ENCODE data around the gene FAM228B.
"Not testable (repeated sequence)": the region's sequence is repeated elsewhere in the genome, so short reads cannot be mapped to it uniquely, and the experiment has no call there.

FAM228B gene

DNA sequence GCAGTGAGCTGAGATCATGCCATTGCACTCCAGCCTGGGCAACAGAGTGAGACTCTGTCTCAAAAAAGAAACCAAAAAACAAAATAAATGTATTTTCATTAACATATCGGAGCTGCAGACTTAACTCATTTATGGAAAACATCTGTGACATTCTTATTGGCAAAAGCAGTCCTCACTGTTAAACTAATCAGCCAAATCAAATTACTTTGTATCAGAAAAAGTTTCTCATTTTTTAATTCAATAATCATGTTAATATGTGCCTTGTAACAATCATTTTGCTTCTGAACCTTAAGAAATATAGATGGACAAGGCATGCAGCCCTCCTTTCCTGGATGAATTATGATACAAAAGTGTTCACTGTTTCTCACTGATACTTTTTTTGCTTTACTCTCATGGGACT, 20.6 kb upstream of the FAM228B start:
- DNase-seq (ENCODE audit: low read depth) = no peak

DNA sequence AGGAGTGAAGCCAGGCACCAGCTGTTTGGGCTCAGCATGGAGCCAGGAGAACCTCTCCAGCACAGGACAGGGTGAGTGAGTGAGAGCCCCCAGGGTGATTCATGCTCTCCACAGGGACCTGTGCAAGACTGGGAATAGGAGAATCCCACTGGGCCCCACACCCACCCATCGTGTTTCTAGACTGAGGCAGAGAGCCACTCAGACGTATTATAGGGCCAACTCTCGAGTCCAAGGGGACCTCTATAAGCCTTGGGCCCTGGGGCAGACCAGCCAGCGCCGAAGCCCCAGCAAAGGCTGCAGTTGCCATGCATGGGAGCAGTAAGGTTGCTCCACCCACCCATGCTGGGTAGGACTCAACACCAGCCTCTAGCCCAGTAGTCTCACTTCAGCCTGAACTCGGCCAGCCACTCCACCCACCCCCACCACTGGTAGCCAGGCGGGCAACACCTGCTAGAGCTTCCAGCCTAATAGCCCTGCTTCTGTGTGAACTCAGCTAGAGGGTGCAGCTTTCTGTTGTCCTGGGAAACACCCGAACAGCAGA, 19.1 kb upstream of the FAM228B start:
- no peak for DNase-seq (ENCODE audit: low read depth)

DNA sequence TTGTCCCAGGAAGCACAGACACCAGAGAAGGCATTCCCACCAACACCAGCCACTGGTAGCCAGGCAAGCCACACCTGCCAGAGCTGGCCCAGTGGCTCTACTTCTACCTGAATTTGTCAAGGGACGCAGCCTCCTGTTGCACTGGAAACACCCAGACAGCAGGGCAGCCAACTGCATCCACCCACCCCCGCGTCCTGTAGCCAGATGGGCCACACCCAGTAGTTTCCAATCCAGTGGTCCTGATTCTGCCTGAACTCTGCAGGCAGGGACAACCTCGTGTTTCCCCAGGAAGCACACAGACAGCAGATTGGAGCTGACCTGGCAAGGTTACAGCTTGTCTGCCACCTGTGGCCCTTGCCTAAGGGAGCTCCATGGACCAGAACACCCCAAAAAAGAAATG, 18.4 kb upstream of the FAM228B start:
- DNase-seq (ENCODE audit: low read depth) = no peak

DNA sequence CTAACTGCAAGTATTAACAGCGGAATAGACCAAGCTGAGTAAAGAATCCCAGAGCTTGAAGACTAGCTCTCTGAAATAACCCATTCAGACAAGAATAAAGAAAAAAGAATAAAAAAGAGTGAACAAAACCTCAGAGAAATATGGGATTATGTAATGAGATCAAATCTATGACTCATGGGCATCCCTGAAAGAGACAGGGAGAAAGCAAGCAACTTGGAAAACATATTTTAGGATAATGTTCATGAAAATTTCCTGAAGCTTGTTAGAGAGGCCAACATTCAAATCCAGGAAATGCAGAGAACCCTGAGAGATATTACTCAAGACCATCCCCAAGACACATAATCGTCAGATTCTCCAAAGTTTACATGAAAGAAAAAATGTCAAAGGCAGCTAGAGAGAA, 17.5 kb upstream of the FAM228B start:
- no peak for DNase-seq (ENCODE audit: low read depth)

DNA sequence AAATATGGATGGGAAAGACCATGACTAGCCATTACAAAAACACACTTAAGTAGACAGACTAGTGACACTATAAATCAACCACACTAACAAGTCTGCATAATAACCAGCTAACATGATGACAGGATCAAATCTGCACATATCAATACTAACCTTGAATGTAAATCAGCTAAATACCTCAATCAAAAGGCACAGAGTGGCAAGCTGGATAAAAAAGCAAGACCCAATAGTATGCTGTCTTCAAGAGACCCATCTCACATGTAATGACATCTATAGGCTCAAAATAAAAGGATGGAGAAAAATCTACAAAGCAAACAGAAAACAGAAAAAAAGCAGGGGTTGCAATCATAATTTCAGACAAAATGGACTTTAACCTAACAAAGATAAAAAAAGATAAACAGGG, 16.5 kb upstream of the FAM228B start:
- no peak for DNase-seq (ENCODE audit: low read depth)

DNA sequence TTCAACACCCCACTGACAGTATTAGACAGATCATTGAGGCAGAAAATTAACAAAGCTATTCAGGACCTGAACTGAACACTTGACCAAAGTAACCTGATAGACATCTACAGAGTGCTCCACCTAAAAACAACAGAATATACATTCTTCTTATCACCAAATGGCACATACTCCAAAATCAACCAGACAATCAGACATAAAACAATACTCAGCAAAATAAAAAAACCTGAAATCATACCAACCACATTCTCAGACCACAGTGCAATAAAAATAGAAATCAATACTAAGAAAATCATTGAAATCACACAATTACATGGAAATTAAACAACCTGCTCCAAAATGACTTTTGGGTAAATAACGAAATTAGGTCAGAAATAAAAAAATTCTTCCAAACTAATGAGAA, 15.9 kb upstream of the FAM228B start:
- DNase-seq (ENCODE audit: low read depth) = no peak

DNA sequence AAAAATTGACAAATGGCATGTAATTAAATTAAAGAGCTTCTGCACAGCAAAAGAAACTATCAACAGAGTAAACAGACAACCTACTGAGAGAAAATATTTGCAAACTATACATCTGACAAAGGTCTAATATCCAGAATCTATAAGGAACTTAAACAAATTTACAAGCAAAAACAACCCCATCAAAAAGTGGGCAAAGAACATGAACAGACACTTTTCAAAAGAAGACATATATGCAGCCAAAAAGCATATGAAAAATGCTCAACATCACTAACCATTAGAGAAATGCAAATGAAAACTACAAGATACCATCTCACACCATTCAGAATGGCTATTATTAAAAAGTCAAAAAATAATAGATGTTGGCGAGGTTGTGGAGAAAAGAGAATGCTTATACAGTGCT, 13.8 kb upstream of the FAM228B start:
- DNase-seq (ENCODE audit: low read depth) = not testable (repeated sequence)

DNA sequence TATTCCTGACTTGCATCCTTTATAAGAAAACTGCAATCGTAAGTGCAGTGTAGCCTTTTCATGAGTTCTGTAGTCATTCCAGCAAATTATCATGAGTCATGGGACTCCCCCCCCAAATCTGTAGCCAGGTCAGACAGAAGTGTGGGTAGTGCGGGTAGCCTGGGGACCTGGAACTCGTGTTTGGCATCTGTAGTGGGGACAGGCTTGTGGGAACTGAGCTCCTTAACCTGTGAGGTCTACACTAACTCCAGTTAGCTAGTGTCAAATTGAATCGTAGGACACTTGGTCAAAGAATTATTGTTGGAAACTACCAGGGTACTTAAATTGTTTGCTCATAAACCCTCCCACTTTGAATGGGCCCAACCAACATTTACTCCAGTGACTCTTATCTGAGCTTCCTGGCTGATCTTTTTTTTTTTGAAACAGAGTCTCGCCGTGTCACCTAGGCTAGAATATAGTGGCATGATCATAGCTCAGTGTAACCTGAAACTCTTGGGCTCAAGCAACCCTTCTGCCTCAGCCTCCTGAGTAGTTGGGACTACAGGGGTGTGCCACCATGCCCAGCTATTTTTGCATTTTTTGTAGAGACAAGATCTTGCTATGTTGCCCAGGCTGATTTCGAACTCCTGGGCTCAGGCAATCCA, 12.5 kb upstream of the FAM228B start:
- DNase-seq (ENCODE audit: low read depth) = no peak

DNA sequence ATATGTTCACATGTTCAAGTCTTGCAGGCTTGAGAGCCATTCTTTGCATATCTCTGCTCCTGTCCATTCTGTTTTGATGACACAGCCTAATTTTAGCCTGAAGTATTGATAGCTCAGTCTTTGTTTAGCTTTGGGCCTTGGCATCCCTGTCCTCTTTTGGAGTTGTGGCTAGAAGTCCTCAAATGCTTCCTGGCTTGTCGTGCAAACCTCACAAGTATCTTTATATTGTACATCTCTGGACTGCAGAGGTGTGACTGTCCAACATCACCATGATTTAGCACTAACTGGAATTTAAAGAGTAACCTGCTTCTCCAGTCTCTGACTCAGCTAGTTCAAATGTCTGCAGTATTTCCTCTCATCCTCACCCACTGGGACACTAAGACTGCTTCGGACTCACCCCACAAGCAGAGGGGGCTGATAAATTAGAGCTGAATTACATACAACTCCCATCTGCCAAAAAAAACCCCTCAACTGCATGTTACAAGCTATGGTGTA, 11.8 kb upstream of the FAM228B start:
- no peak for DNase-seq (ENCODE audit: low read depth)

DNA sequence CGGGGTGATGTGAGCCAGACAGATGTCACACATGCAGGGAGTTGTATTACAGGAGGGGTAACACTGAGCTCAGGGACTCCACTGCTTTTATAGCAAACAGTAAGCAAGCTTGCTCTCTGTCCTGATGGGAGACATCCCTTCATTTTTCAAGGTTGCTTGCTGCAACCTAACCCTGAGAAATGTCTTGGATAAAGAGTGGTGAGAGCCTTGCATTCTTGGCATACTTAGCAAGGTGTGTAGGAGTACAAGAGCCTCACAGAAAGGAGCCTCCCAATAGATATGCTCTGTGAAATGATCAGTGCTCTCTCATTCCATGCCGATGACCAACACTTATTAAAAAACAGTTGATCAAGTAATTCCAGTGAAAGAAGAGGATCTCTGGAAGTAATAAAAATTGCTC, 8.2 kb upstream of the FAM228B start:
- DNase-seq (ENCODE audit: low read depth) = no peak

DNA sequence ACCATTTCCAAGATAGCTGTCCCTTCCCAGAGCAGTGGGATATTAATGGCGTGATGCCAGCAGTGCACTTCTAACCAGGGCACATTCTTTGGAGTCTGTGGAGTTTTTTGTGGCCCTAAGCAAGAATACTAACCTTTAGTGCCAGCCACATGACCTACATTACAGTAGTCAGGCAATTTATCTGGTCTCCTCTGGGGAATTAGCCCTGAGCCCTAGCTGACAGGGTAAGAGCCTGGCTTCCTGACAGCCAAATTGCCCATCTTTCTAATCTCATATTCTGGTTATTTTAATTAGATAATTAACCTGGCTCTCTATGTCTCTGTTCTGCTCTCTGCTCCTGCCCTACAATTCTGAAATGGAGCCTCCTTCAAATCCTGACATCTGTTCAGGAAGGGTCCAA, 5.4 kb upstream of the FAM228B start:
- DNase-seq (ENCODE audit: low read depth) = no peak

DNA sequence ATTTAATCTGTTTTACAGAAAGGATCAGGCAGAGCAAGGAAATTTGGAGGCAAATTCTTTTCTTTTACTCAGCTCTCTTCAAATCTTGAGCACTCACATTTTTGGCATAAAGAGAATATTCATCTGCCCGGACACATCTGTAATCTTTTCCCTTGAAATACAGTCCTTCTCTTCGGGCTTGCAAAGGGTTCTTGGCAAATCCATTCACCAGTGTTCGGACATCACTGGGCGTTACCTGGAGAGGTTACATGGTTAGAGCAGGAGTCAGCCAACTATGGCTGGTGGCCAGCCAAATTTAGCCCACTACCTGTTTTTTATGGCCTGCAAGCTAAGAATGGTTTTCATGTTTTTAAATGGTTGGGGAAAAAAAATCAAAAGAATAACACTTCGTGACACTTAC, 2.2 kb upstream of the FAM228B start:
- DNase-seq (ENCODE audit: low read depth) = no peak

DNA sequence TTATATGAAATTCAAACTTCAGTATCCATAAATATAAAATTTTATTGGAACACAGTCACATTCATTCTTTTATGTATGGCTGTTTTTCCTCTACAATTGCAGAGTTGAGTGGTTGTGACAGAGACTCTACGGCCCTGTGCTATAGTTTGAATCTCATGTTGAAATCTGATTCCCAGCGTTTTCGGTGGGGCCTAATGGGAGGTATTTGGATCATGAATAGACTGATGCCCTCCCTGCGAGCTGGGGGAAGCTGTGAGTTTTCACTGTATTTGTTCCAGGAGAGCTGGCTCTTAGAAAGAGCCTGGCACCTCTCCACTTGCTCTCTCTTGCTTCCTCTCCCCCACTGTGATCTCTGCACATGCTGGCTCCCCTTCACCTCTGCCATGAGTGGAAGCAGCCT, 1.8 kb upstream of the FAM228B start:
- DNase-seq (ENCODE audit: low read depth) = no peak

DNA sequence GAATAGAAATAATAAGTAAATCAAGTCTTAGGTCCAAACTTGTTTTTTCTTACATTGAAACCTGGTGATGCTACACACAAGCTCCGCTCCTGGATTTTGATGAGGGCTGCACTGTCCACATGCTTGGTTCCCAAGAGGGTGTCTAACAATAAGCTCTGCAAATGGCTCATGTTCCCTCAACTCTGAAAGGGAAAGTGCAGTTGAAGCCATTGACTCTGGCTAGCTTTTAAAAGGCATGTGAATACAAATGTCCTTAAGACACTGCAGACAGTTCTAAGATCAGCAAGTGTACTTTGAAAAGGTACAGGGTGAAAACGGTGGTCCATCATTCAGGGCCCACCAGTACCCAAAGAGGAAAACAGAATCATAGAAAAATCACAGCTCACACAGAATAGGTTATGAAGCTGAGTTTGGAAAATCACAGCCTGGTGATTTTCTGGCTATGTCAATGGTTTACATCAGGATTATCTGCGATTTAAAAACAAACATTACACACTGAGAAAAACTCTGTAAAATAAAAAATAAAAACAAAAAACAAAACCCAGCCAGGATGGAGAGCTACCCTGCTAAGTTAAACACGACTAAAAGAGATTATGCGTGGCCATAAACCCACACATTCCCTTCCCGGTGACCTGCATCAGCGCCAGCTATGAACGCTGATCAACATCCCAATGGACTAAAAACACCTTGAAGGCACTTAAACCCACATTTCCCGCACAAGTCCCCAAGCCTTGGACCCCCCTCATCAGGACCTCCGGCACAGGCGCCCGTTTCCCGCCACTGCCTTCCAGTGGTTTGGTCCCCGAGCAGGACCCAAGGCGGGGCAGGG, 689 bp upstream of the FAM228B start:
- peak; percentile 3 for DNase-seq (ENCODE audit: low read depth)

DNA sequence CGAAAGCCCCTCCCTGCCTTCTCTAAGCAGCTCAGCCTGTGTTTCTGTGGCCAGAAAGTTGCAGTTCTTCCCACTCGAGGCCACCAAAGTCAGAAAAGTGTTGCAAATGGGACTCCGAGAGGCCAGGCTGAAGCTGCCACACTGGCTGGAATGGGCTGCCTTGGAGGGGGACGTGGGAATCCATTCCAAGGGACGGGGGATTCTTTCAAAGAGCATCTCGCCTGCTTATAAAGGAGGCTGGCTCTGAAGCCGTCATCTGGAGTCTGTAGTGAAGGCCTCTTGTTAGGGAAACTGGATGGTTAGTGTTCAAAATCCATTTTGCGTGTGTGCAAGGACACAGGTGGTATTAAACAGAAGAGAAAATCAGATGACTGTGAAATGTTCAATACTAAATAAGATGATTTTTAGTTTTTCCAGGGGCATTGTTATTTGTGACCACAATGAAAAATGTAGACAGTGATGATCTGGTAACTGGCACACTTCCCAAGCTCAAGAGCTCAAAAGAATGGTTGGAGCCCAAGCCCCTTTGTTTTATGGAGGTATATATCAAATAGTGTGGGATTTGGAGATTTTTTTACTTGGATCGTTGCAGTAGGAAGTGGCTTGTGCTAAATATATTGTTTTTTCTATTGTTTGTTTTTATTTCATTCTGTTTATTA, 782 bp downstream of the FAM228B start:
- no peak for DNase-seq (ENCODE audit: low read depth)

DNA sequence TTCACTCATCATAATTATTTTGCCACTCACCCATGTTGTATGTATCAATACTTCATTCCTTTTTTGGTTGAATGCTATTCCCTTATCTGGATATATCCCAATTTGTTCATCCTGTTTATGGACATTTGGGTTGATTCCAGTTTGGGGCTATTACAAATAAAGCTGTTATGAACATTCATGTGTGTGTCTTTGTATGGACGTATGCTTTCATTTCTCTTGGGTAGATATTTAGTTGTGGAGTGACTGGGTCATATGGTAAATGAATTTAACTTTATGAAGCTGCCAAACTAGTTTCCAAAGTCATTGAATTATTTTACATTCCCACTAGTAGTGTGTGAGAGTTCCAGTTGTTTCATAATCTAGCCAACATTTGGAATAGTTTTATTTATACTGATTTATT, 2.7 kb downstream of the FAM228B start:
- no peak for DNase-seq (ENCODE audit: low read depth)

DNA sequence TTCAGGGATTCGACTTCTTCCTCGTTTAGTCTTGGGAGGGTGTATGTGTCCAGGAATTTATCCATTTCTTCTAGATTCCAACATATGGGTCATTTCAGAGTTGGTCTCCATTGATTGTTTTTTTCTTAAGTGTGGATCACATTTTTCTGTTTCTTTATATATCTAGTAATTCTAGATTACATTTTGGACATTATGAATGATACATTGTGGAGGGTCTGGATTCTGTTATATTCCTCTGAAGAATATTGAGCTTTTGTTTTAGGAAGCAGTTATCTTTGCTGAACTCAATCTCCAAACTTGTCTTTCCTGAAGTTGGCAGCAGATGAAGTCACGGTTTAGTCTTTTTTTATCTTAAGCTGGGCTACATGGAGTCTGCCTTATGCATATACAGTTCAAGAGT, 9.3 kb downstream of the FAM228B start:
- no peak for DNase-seq (ENCODE audit: low read depth)

DNA sequence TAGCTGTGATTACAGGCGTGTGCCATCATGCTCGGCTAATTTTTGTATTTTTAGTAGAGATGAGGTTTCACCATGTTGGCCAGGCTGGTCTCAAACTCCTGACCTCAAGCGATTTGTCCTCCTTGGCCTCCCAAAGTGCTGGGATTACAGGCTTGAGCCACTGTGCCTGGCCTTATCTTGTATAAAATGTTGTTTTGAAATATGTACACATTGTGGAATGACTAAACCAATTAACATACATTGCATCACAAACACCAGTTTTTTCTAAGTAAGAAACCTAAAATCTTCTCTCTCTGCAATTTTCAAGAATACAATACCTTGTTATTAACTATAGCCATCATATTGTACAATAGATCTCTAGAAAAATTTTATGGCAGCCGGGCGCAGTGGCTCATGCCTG, 17.0 kb downstream of the FAM228B start:
- DNase-seq (ENCODE audit: low read depth) = not testable (repeated sequence)

DNA sequence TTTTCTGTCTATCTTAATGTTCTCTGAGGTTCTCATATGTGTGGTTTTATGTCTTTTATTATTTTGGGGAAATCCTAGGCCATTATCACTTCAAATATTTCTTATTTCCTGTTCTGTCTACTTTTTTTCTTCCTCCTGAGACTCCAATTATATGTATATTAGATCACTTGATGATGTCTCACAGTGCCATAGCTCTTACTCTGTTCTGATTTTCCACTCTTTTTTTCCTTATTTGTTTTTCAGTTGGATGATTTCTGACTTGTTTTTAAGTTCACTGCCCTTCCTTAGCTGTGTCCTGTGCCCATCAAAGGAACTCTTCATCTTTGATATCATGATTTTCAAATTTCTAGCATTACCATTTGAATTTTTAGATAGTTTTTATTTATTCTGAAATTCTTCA, 24.1 kb downstream of the FAM228B start:
- no peak for DNase-seq (ENCODE audit: low read depth)

DNA sequence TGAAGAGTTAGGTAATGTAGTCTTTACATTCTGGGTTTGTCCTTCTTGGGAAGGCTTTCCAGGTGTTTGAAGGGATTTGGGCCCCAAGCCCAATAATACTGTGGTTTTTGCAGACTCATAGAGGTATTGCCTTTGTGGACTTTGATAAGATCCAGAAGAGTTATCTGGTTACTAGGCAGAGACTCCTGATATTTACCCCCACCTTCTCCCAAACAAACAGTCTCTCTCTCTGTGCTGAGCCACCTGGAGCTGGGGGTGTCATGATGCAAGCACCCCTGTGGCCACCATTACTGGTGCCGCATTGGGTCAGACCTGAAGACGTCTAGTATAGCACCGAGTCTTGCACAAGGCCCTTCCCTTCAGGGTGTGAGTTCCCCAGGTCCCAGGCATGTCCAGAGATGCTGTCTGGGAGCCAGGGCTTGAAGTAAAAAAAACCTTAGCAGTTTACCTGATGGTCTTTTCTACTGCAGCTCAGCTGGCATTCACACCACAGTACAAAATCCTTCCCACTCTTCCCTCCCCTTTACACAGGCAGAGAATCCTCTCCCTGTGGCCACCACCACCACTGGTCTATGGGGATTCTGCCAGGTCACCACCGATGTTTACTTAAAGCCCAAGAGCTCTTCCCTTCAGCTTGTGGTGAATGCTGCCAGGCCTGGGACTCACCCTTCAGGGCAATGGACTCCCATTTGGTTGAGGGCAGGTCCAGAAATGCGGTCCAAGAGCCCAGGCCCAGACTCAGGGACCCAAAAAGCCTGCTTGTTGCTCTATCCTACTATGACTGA, 29.3 kb downstream of the FAM228B start:
- DNase-seq (ENCODE audit: low read depth) = no peak

DNA sequence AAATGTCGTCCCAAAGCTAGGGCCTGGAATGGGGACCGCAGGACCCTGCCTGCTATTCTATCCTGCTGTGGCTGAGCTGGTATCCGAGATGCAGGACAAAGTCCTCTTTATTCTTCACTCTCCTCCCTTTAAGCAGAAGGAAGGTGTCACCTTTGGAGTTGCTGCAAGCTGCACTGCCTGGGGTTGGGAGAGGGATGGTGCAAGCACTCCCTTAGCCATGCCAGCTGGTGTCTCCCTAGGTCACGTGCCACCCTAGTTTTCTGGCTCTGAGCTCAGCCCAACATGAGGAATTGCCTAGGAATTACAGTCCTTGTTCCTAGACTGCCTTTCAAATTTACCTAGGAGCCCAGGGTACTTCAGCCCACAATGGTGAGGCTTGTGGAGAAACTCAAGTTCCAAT, 30.2 kb downstream of the FAM228B start:
- DNase-seq (ENCODE audit: low read depth) = no peak

DNA sequence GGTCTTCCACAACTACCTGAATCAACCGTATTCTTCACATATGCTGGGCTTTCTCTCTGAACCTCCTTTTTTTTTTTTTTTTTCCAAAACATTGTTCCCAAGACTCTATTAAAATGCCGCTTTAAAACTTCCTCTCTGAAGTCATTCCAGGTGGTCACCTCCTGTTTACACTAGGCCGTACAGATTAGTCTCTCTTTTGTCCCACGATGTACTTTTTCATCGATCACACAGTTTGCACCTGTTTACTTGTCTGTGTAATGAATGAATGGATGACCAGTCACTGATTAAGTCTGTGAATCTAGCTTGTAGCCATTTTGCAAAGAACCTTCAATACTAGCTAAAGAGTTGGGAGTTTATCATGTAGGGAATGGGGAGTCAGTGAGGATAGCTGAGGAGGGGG, 34.9 kb downstream of the FAM228B start:
- no peak for DNase-seq (ENCODE audit: low read depth)
